T-helper 17 cell (primary cell): ENCODE data around the gene TMTC4. TPM values are rescaled to one million over a fixed set of nuclear protein-coding genes. Genes with fewer than 3 reads are reported as not detected.
"Not testable (repeated sequence)": the region's sequence is repeated elsewhere in the genome, so short reads cannot be mapped to it uniquely, and the experiment has no call there.

ENCODE experiments used
- ATAC-seq: fragments of 150-1000 bp; cut with Tn5 transposase; 2 replicates; pipeline ENCODE4 v1.10.0; 2021; ENCODE audit warnings: mild to moderate bottlenecking, moderate library complexity
- DNase-seq, 3 donors: peaks; one replicate each; pipeline versions ENCODE4 v3.0.0 to v3.0.0-alpha.2; 2020 to 2021
- H3K9me3 ChIP-seq: one replicate; pipeline ENCODE4 v1.7.0; 2013; ENCODE audit warnings: low read length, mild to moderate bottlenecking; ENCODE audit not compliant: control insufficient read depth, poor library complexity, severe bottlenecking
- H3K27ac Mint-ChIP-seq: one replicate; pipeline ENCODE4 v1.8.0; 2022; ENCODE audit warnings: mild to moderate bottlenecking, moderate library complexity, mixed read lengths
- H3K27me3 Mint-ChIP-seq: one replicate; pipeline ENCODE4 v1.8.0; 2022; ENCODE audit warnings: mixed read lengths
- H3K36me3 Mint-ChIP-seq: one replicate; pipeline ENCODE4 v1.8.0; 2022; ENCODE audit warnings: low read depth, mixed read lengths
- H3K4me1 Mint-ChIP-seq: one replicate; pipeline ENCODE4 v1.8.0; 2022; ENCODE audit warnings: mild to moderate bottlenecking, mixed read lengths
- H3K4me3 Mint-ChIP-seq: one replicate; pipeline ENCODE4 v1.8.0; 2022; ENCODE audit warnings: mild to moderate bottlenecking, moderate library complexity, mixed read lengths
- total RNA-seq, 4 donors: library from RNA in 2 of 4; stranded (reverse) in 2 of 4; gene quantifications; one replicate each; pipeline ENCODE4 v1.2.3 and lab custom pipeline; 2022 to 2026

The TMTC4 gene
- total RNA-seq, 2 donors from 2014 or later = 13.7 to 14.4 TPM

- Mint-ChIP-seq H3K36me3 (peaks cover 15% of the 10 kb centered on the region), H3K4me1 (peaks cover 23% of the 10 kb centered on the region), H3K4me3 (no peak overlapping the region), H3K27me3 (no peaks in the 10 kb centered on the region), H3K27ac (no peak overlapping the region)
- DNase-seq = no peak
- no peaks in the 10 kb centered on the region for H3K9me3 ChIP-seq
- no peak for ATAC-seq
These were observed 93.1 kb downstream of the TMTC4 start for GRCh38 chr13:100581504-100581903.

- H3K36me3 Mint-ChIP-seq = peaks cover 15% of the 10 kb centered on the region
- H3K27ac Mint-ChIP-seq = no peak overlapping the region
- H3K9me3 ChIP-seq = no peaks in the 10 kb centered on the region
- no peak overlapping the region for H3K4me3 Mint-ChIP-seq
- ATAC-seq (no peak), DNase-seq (no peak)
- no peaks in the 10 kb centered on the region for H3K27me3 Mint-ChIP-seq
- H3K4me1 Mint-ChIP-seq = peaks cover 24% of the 10 kb centered on the region
These were observed 93.6 kb downstream of the TMTC4 start for GRCh38 chr13:100581030-100581429.

GRCh38 chr13:100580045-100580444 lies 94.5 kb downstream of the TMTC4 start:
- no peaks in the 10 kb centered on the region for H3K27me3 Mint-ChIP-seq
- H3K4me1 Mint-ChIP-seq = peaks cover 21% of the 10 kb centered on the region
- peaks cover 15% of the 10 kb centered on the region for H3K36me3 Mint-ChIP-seq
- no peak for DNase-seq
- ATAC-seq = no peak
- no peaks in the 10 kb centered on the region for H3K9me3 ChIP-seq
- no peak overlapping the region for H3K4me3 Mint-ChIP-seq
- H3K27ac Mint-ChIP-seq = no peak overlapping the region

GRCh38 chr13:100577239-100577638 lies 97.4 kb downstream of the TMTC4 start:
- not testable (repeated sequence) for H3K27me3 Mint-ChIP-seq, DNase-seq, H3K4me3 Mint-ChIP-seq, H3K27ac Mint-ChIP-seq, ATAC-seq, H3K9me3 ChIP-seq
- Mint-ChIP-seq H3K36me3 (peaks cover 15% of the 10 kb centered on the region), H3K4me1 (peaks cover 22% of the 10 kb centered on the region)

GRCh38 chr13:100573121-100573520 lies 101.5 kb downstream of the TMTC4 start:
- Mint-ChIP-seq H3K27me3 (no peaks in the 10 kb centered on the region), H3K4me3 (no peak overlapping the region), H3K4me1 (peaks cover 19% of the 10 kb centered on the region), H3K27ac (no peak overlapping the region), H3K36me3 (peaks cover 8% of the 10 kb centered on the region)
- peak; percentile 90 for ATAC-seq
- peak; percentile 47 to 64 (median 59) for DNase-seq
- no peaks in the 10 kb centered on the region for H3K9me3 ChIP-seq

GRCh38 chr13:100566543-100566942 lies 108.1 kb downstream of the TMTC4 start:
- no peaks in the 10 kb centered on the region for H3K9me3 ChIP-seq
- Mint-ChIP-seq H3K27ac (no peak overlapping the region), H3K36me3 (peaks cover 8% of the 10 kb centered on the region), H3K4me3 (no peak overlapping the region), H3K4me1 (peaks cover 9% of the 10 kb centered on the region), H3K27me3 (no peaks in the 10 kb centered on the region)
- ATAC-seq (no peak), DNase-seq (no peak)

- Mint-ChIP-seq H3K27ac (no peak overlapping the region), H3K4me1 (peaks cover 9% of the 10 kb centered on the region), H3K4me3 (no peak overlapping the region), H3K27me3 (no peaks in the 10 kb centered on the region), H3K36me3 (peaks cover 8% of the 10 kb centered on the region)
- ATAC-seq (no peak), DNase-seq (no peak)
- no peaks in the 10 kb centered on the region for H3K9me3 ChIP-seq
These were observed 109.3 kb downstream of the TMTC4 start for GRCh38 chr13:100565286-100565685.

- H3K36me3 Mint-ChIP-seq = peaks cover 10% of the 10 kb centered on the region
- H3K27me3 Mint-ChIP-seq = no peaks in the 10 kb centered on the region
- peaks cover 9% of the 10 kb centered on the region for H3K4me1 Mint-ChIP-seq
- H3K27ac Mint-ChIP-seq = no peak overlapping the region
- no peak overlapping the region for H3K4me3 Mint-ChIP-seq
- no peak for DNase-seq
- no peaks in the 10 kb centered on the region for H3K9me3 ChIP-seq
- no peak for ATAC-seq
These were observed 110.0 kb downstream of the TMTC4 start for GRCh38 chr13:100564444-100565223.

- no peak for ATAC-seq
- Mint-ChIP-seq H3K4me1 (peaks cover 9% of the 10 kb centered on the region), H3K36me3 (peaks cover 10% of the 10 kb centered on the region), H3K4me3 (no peak overlapping the region), H3K27me3 (no peaks in the 10 kb centered on the region), H3K27ac (no peak overlapping the region)
- DNase-seq = no peak
- H3K9me3 ChIP-seq = no peaks in the 10 kb centered on the region
These were observed 110.8 kb downstream of the TMTC4 start for GRCh38 chr13:100563779-100564178.

GRCh38 chr13:100561599-100562204 lies 112.9 kb downstream of the TMTC4 start:
- no peak overlapping the region for H3K4me3 Mint-ChIP-seq
- ATAC-seq = no peak
- H3K9me3 ChIP-seq = no peaks in the 10 kb centered on the region
- H3K36me3 Mint-ChIP-seq = peaks cover 4% of the 10 kb centered on the region
- no peaks in the 10 kb centered on the region for H3K27me3 Mint-ChIP-seq
- DNase-seq = no peak
- H3K4me1 Mint-ChIP-seq = peaks cover 7% of the 10 kb centered on the region
- no peak overlapping the region for H3K27ac Mint-ChIP-seq

GRCh38 chr13:100561158-100561499 lies 113.5 kb downstream of the TMTC4 start:
- no peaks in the 10 kb centered on the region for H3K27me3 Mint-ChIP-seq
- H3K4me1 Mint-ChIP-seq = peaks cover 7% of the 10 kb centered on the region
- ATAC-seq = no peak

GRCh38 chr13:100560498-100561157 lies 114.0 kb downstream of the TMTC4 start:
- DNase-seq = no peak
- ATAC-seq = no peak
- H3K4me1 Mint-ChIP-seq = peaks cover 7% of the 10 kb centered on the region
- H3K27me3 Mint-ChIP-seq = no peaks in the 10 kb centered on the region
- H3K27ac Mint-ChIP-seq = no peak overlapping the region
- H3K9me3 ChIP-seq = no peaks in the 10 kb centered on the region
- H3K36me3 Mint-ChIP-seq = peaks cover 2% of the 10 kb centered on the region
- no peak overlapping the region for H3K4me3 Mint-ChIP-seq

More at GRCh38 chr13:100561158-100561499, 113.5 kb downstream of the TMTC4 start:
- H3K9me3 ChIP-seq = no peaks in the 10 kb centered on the region
- no peak overlapping the region for H3K27ac Mint-ChIP-seq
- no peak overlapping the region for H3K4me3 Mint-ChIP-seq
- H3K36me3 Mint-ChIP-seq = peaks cover 2% of the 10 kb centered on the region
- no peak for DNase-seq

GRCh38 chr13:100559886-100560285 lies 114.7 kb downstream of the TMTC4 start:
- Mint-ChIP-seq H3K4me3 (no peak overlapping the region), H3K4me1 (peaks cover 5% of the 10 kb centered on the region), H3K27me3 (no peaks in the 10 kb centered on the region), H3K27ac (no peak overlapping the region), H3K36me3 (peaks cover 2% of the 10 kb centered on the region)
- DNase-seq (no peak), ATAC-seq (no peak)
- H3K9me3 ChIP-seq = no peaks in the 10 kb centered on the region
